ENCODE results near the gene ANGPTL4. TPM values are rescaled to one million over a fixed set of nuclear protein-coding genes. Genes with fewer than 3 reads are reported as not detected.

ANGPTL4 gene
- total and polyA plus RNA-seq, 9 of the 15 experiments (the other 6 are each of a cell fraction or from before 2014, with no cell fraction given), result 0.05 to 0.77 (median 0.22) TPM; not detected in 4

DNA sequence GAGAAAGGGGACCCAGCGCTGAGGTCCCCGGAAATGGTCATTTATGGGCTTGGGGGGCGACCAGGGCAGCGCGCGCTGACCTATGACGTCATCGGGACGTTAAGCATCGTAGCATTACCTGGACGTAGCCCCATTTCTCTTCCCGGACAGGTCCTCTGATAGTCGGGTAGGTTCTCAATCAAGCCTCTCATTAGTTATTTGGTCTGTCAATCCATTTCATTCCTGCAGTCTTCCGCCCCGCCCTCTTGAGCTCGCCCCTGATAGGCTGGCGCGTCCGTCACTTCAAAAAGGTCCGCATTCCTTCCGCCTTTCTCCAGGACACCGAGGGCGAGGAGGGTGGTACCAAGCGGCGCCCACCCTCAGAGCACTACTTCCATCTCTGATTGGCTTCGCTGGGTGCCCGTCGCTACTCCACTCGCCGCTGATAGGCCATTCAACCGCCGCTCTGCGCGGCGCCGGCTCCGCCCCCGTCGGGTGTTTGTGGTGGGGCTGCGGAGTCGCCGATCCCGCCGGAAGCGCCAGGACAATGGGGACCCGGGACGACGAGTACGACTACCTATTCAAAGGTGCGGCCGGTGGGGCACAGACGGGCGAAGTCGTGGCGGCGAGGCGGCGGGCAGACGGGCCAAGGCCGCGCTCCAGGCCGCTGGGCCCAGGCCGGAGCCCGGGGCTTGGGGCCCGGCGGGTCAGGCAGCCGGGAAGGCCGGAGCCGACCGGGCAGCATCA lies 26.1 kb downstream of the ANGPTL4 start, which contains the start of gene RAB11B (continued):
- no peak for TF ChIP-seq POLR3A (IDR thresholded peaks at IDR 0.05; ENCODE audit: borderline replicate concordance, extremely low read depth, insufficient read depth, insufficient read length)
- TF ChIP-seq ZNF57 (CRISPR knock-in tag; IDR thresholded peaks at IDR 0.05), result no peak
- TF ChIP-seq MYBL2 (IDR thresholded peaks at IDR 0.05; ENCODE audit: low read depth), result peak; percentile 65
- TF ChIP-seq MYBL2 (CRISPR knock-in tag; IDR thresholded peaks at IDR 0.05; ENCODE audit: borderline replicate concordance), result no peak
- peak; percentile 42; the same call in 1 of the 2 replicates for TF ChIP-seq POLR2AphosphoS5 (IDR thresholded peaks at IDR 0.05; ENCODE audit: control insufficient read depth, insufficient read depth, low read depth, low read length)
- TF ChIP-seq ZBTB7A (IDR thresholded peaks at IDR 0.05; ENCODE audit: borderline replicate concordance, control insufficient read depth, low read depth, low read length), result peak; percentile 75; the same call in 1 of the 2 replicates
- peak; percentile 97 for TF ChIP-seq NCOA1 (IDR thresholded peaks at IDR 0.05; ENCODE audit: low read depth)
- peak; percentile 93 for TF ChIP-seq ELF1 (tag; IDR thresholded peaks at IDR 0.05)
- peak; percentile 98 for TF ChIP-seq ASH1L (IDR thresholded peaks at IDR 0.05; ENCODE audit: borderline replicate concordance, low read depth, partially characterized antibody)
- TF ChIP-seq NR2C2 (CRISPR knock-in tag; IDR thresholded peaks at IDR 0.05), result 0 out of 2 replicates have a peak, but pooled peaks have one; percentile 16
- peak; percentile 94 for TF ChIP-seq NR2C2 (tag; IDR thresholded peaks at IDR 0.05)
- TF ChIP-seq L3MBTL2 (IDR thresholded peaks at IDR 0.05), result peak; percentile 33
- no peak for TF ChIP-seq HNRNPH1 (optimal IDR thresholded peaks at IDR 0.05; ENCODE audit: low read depth, low read length)
- TF ChIP-seq SMARCC2 (IDR thresholded peaks at IDR 0.05; ENCODE audit: low read depth), result no peak
- TF ChIP-seq, protein P1, sequence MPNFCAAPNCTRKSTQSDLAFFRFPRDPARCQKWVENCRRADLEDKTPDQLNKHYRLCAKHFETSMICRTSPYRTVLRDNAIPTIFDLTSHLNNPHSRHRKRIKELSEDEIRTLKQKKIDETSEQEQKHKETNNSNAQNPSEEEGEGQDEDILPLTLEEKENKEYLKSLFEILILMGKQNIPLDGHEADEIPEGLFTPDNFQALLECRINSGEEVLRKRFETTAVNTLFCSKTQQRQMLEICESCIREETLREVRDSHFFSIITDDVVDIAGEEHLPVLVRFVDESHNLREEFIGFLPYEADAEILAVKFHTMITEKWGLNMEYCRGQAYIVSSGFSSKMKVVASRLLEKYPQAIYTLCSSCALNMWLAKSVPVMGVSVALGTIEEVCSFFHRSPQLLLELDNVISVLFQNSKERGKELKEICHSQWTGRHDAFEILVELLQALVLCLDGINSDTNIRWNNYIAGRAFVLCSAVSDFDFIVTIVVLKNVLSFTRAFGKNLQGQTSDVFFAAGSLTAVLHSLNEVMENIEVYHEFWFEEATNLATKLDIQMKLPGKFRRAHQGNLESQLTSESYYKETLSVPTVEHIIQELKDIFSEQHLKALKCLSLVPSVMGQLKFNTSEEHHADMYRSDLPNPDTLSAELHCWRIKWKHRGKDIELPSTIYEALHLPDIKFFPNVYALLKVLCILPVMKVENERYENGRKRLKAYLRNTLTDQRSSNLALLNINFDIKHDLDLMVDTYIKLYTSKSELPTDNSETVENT (CRISPR knock-in tag; IDR thresholded peaks at IDR 0.05), result peak; percentile 78; the same call in 1 of the 2 replicates
- TF ChIP-seq POLR2H (tag; IDR thresholded peaks at IDR 0.05; ENCODE audit: low read depth), result peak; percentile 84
- TF ChIP-seq, protein P2, sequence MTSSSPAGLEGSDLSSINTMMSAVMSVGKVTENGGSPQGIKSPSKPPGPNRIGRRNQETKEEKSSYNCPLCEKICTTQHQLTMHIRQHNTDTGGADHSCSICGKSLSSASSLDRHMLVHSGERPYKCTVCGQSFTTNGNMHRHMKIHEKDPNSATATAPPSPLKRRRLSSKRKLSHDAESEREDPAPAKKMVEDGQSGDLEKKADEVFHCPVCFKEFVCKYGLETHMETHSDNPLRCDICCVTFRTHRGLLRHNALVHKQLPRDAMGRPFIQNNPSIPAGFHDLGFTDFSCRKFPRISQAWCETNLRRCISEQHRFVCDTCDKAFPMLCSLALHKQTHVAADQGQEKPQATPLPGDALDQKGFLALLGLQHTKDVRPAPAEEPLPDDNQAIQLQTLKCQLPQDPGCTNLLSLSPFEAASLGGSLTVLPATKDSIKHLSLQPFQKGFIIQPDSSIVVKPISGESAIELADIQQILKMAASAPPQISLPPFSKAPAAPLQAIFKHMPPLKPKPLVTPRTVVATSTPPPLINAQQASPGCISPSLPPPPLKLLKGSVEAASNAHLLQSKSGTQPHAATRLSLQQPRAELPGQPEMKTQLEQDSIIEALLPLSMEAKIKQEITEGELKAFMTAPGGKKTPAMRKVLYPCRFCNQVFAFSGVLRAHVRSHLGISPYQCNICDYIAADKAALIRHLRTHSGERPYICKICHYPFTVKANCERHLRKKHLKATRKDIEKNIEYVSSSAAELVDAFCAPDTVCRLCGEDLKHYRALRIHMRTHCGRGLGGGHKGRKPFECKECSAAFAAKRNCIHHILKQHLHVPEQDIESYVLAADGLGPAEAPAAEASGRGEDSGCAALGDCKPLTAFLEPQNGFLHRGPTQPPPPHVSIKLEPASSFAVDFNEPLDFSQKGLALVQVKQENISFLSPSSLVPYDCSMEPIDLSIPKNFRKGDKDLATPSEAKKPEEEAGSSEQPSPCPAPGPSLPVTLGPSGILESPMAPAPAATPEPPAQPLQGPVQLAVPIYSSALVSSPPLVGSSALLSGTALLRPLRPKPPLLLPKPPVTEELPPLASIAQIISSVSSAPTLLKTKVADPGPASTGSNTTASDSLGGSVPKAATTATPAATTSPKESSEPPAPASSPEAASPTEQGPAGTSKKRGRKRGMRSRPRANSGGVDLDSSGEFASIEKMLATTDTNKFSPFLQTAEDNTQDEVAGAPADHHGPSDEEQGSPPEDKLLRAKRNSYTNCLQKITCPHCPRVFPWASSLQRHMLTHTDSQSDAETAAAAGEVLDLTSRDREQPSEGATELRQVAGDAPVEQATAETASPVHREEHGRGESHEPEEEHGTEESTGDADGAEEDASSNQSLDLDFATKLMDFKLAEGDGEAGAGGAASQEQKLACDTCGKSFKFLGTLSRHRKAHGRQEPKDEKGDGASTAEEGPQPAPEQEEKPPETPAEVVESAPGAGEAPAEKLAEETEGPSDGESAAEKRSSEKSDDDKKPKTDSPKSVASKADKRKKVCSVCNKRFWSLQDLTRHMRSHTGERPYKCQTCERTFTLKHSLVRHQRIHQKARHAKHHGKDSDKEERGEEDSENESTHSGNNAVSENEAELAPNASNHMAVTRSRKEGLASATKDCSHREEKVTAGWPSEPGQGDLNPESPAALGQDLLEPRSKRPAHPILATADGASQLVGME (CRISPR knock-in tag; IDR thresholded peaks at IDR 0.05), result peak; percentile 33; the same call in 1 of the 2 replicates
- peak; percentile 100 for TF ChIP-seq JUN (IDR thresholded peaks at IDR 0.05; ENCODE audit: borderline replicate concordance, low read depth, low read length)
- 0 out of 2 replicates have a peak, but pooled peaks have one; percentile 73 for TF ChIP-seq JUN (CRISPR knock-in tag; IDR thresholded peaks at IDR 0.05; ENCODE audit: borderline replicate concordance)
- TF ChIP-seq ZNF311 (CRISPR knock-in tag; IDR thresholded peaks at IDR 0.05), result peak; percentile 65
